Measurements from ENCODE around the gene PLEKHA5.

The PLEKHA5 gene

GRCh38 chr12:19128485-19128884 is 1.0 kb upstream of the PLEKHA5 start:
- DNase-seq, result no peak

GRCh38 chr12:19129122-19129485 is 429 bp upstream of the PLEKHA5 start:
- no peak for DNase-seq

GRCh38 chr12:19130224-19131024 is 891 bp downstream of the PLEKHA5 start:
- DNase-seq, result peak; percentile 2 to 6

- peak; percentile 18 to 28 for DNase-seq
These were observed 1.5 kb downstream of the PLEKHA5 start for GRCh38 chr12:19131025-19131444.

- no peak for DNase-seq
These were observed 9.0 kb downstream of the PLEKHA5 start for GRCh38 chr12:19138551-19138950.

- no peak for DNase-seq
These were observed 9.4 kb downstream of the PLEKHA5 start for GRCh38 chr12:19138956-19139355.

GRCh38 chr12:19139615-19140194 is 10.2 kb downstream of the PLEKHA5 start:
- DNase-seq, result no peak

- DNase-seq, result no peak
These were observed 11.1 kb downstream of the PLEKHA5 start for GRCh38 chr12:19140381-19141236.

GRCh38 chr12:19142499-19142898 is 13.0 kb downstream of the PLEKHA5 start:
- DNase-seq, result no peak

- DNase-seq, result no peak
These were observed 14.8 kb downstream of the PLEKHA5 start for GRCh38 chr12:19144287-19144686.

- DNase-seq, result no peak
These were observed 15.5 kb downstream of the PLEKHA5 start for GRCh38 chr12:19144985-19145384.

GRCh38 chr12:19148860-19149259 is 19.3 kb downstream of the PLEKHA5 start:
- DNase-seq, result peak; percentile 44 to 65

GRCh38 chr12:19150273-19150900 is 20.9 kb downstream of the PLEKHA5 start:
- no peak for DNase-seq

- no peak for DNase-seq
These were observed 21.8 kb downstream of the PLEKHA5 start for GRCh38 chr12:19151298-19151697.

GRCh38 chr12:19153396-19153795 is 23.9 kb downstream of the PLEKHA5 start:
- DNase-seq, result no peak

GRCh38 chr12:19154686-19155085 is 25.2 kb downstream of the PLEKHA5 start:
- DNase-seq, result no peak

- DNase-seq, result no peak
These were observed 26.6 kb downstream of the PLEKHA5 start for GRCh38 chr12:19155981-19156734.

GRCh38 chr12:19158923-19159322 is 29.4 kb downstream of the PLEKHA5 start:
- DNase-seq, result no peak

GRCh38 chr12:19161216-19161615 is 31.7 kb downstream of the PLEKHA5 start:
- DNase-seq, result no peak

GRCh38 chr12:19165451-19165850 is 35.9 kb downstream of the PLEKHA5 start:
- no peak for DNase-seq

- no peak for DNase-seq
These were observed 36.9 kb downstream of the PLEKHA5 start for GRCh38 chr12:19166387-19166786.

- DNase-seq, result no peak
These were observed 37.4 kb downstream of the PLEKHA5 start for GRCh38 chr12:19166956-19167355.
